Stimulated activated CD8-positive, alpha-beta memory T cell treated with anti-CD3 and anti-CD28 coated beads, Interleukin-12 subunit alpha, Interleukin-12 subunit beta, amount 100 ng/mL, for 24 hours (primary cell): ENCODE data around the gene FUT8.
"Not testable (repeated sequence)": the region's sequence is repeated elsewhere in the genome, so short reads cannot be mapped to it uniquely, and the experiment has no call there.

Source experiments
- DNase-seq: peaks from one replicate; pipeline ENCODE4 v3.0.0-alpha.2; 2020; ENCODE audit errors: extremely low read depth

The FUT8 gene

GRCh38 chr14:65415613-65416012, 3.1 kb downstream of the FUT8 start:
- no peak for DNase-seq

GRCh38 chr14:65419593-65420252, 7.2 kb downstream of the FUT8 start:
- no peak for DNase-seq

GRCh38 chr14:65421201-65421981, 8.9 kb downstream of the FUT8 start:
- no peak for DNase-seq

- no peak for DNase-seq
Measured at GRCh38 chr14:65422088-65422834, 9.7 kb downstream of the FUT8 start.

- no peak for DNase-seq
Measured at GRCh38 chr14:65423982-65424381, 11.5 kb downstream of the FUT8 start.

GRCh38 chr14:65424531-65424930, 12.0 kb downstream of the FUT8 start:
- no peak for DNase-seq

- DNase-seq: no peak
Measured at GRCh38 chr14:65425885-65426284, 13.4 kb downstream of the FUT8 start.

GRCh38 chr14:65426902-65427301, 14.4 kb downstream of the FUT8 start:
- not testable (repeated sequence) for DNase-seq

- DNase-seq: no peak
Measured at GRCh38 chr14:65428691-65429090, 16.2 kb downstream of the FUT8 start.

- DNase-seq: no peak
Measured at GRCh38 chr14:65429757-65430156, 17.2 kb downstream of the FUT8 start.

GRCh38 chr14:65431245-65431644, 18.7 kb downstream of the FUT8 start:
- no peak for DNase-seq

- no peak for DNase-seq
Measured at GRCh38 chr14:65431951-65432350, 19.4 kb downstream of the FUT8 start.

- DNase-seq: no peak
Measured at GRCh38 chr14:65432361-65432948, 19.9 kb downstream of the FUT8 start.

- DNase-seq: no peak
Measured at GRCh38 chr14:65433157-65433556, 20.6 kb downstream of the FUT8 start.

- DNase-seq: no peak
Measured at GRCh38 chr14:65433646-65434045, 21.1 kb downstream of the FUT8 start.

GRCh38 chr14:65434216-65434850, 21.8 kb downstream of the FUT8 start:
- DNase-seq: no peak

- DNase-seq: no peak
Measured at GRCh38 chr14:65438266-65438933, 25.9 kb downstream of the FUT8 start.

GRCh38 chr14:65439117-65439516, 26.6 kb downstream of the FUT8 start:
- DNase-seq: no peak

GRCh38 chr14:65440230-65440629, 27.7 kb downstream of the FUT8 start:
- no peak for DNase-seq

- DNase-seq: no peak
Measured at GRCh38 chr14:65444230-65444629, 31.7 kb downstream of the FUT8 start.

- DNase-seq: no peak
Measured at GRCh38 chr14:65446159-65446558, 33.6 kb downstream of the FUT8 start.
